Measurements from ENCODE around the gene BBS9.
"Not testable (repeated sequence)": the region's sequence is repeated elsewhere in the genome, so short reads cannot be mapped to it uniquely, and the experiment has no call there.

Gene BBS9

GRCh38 chr7:33432821-33433220 lies 303.5 kb downstream of the BBS9 start:
- DNase-seq (no peak), ATAC-seq (no peak)

- no peak for ATAC-seq
- no peak for DNase-seq
Measured at GRCh38 chr7:33433357-33433756, 304.0 kb downstream of the BBS9 start.

GRCh38 chr7:33444511-33444910 lies 315.1 kb downstream of the BBS9 start:
- ATAC-seq (no peak), DNase-seq (no peak)

- DNase-seq (no peak), ATAC-seq (no peak)
Measured at GRCh38 chr7:33446551-33446950, 317.2 kb downstream of the BBS9 start.

GRCh38 chr7:33448035-33448434 lies 318.7 kb downstream of the BBS9 start:
- no peak for DNase-seq
- no peak for ATAC-seq

- ATAC-seq, result no peak
- no peak for DNase-seq
Measured at GRCh38 chr7:33449847-33450246, 320.5 kb downstream of the BBS9 start.

- ATAC-seq, result no peak
- no peak for DNase-seq
Measured at GRCh38 chr7:33452805-33453502, 323.6 kb downstream of the BBS9 start.

GRCh38 chr7:33457039-33457438 lies 327.7 kb downstream of the BBS9 start:
- ATAC-seq (no peak), DNase-seq (no peak)

GRCh38 chr7:33458581-33458980 lies 329.2 kb downstream of the BBS9 start:
- no peak for DNase-seq
- ATAC-seq, result no peak

GRCh38 chr7:33459340-33459751 lies 330.0 kb downstream of the BBS9 start:
- DNase-seq (no peak), ATAC-seq (no peak)

- DNase-seq (no peak), ATAC-seq (no peak)
Measured at GRCh38 chr7:33463131-33463530, 333.8 kb downstream of the BBS9 start.

- ATAC-seq, result no peak
Measured at GRCh38 chr7:33466203-33466602, 336.8 kb downstream of the BBS9 start.

GRCh38 chr7:33471636-33472242 lies 342.4 kb downstream of the BBS9 start:
- ATAC-seq (no peak), DNase-seq (no peak)

More at GRCh38 chr7:33466203-33466602, 336.8 kb downstream of the BBS9 start:
- DNase-seq, result no peak

- no peak for DNase-seq
- no peak for ATAC-seq
Measured at GRCh38 chr7:33472348-33473025, 343.1 kb downstream of the BBS9 start.

GRCh38 chr7:33477719-33478480 lies 348.5 kb downstream of the BBS9 start:
- no peak for ATAC-seq
- DNase-seq, result no peak

GRCh38 chr7:33484476-33484875 lies 355.1 kb downstream of the BBS9 start:
- not testable (repeated sequence) for ATAC-seq, DNase-seq

- ATAC-seq (no peak), DNase-seq (no peak)
Measured at GRCh38 chr7:33485747-33486493, 356.6 kb downstream of the BBS9 start.

GRCh38 chr7:33486633-33487032 lies 357.3 kb downstream of the BBS9 start:
- ATAC-seq, result no peak
- no peak for DNase-seq

- DNase-seq (no peak), ATAC-seq (no peak)
Measured at GRCh38 chr7:33487998-33488682, 358.8 kb downstream of the BBS9 start.

GRCh38 chr7:33494474-33494873 lies 365.1 kb downstream of the BBS9 start:
- no peak for DNase-seq
- no peak for ATAC-seq

GRCh38 chr7:33495207-33495606 lies 365.8 kb downstream of the BBS9 start:
- ATAC-seq (no peak), DNase-seq (no peak)
